Measurements from ENCODE around the gene SP140. TPM values are rescaled to one million over a fixed set of nuclear protein-coding genes. Genes with fewer than 3 reads are reported as not detected.

SP140 gene
- total RNA-seq, 2 experiments from 2014 or later: 4.8 to 6.4 TPM

Other genes starting within 250 kb of the SP140 start
- not detected in 2 replicates for gene SLC16A14, start 156.8 kb upstream of the SP140 start, total RNA-seq (2014; rRNA removed; shearing (Covaris generic))
- not detected in 2 replicates for gene SLC16A14, start 156.8 kb upstream of the SP140 start, total RNA-seq (2022)
- gene SP110, start 5.8 kb upstream of the SP140 start, total RNA-seq (2014; rRNA removed; shearing (Covaris generic)): 15.7 and 15.8 TPM in 2 replicates
- 9.3 and 13.3 TPM in 2 replicates for gene SP110, start 5.8 kb upstream of the SP140 start, total RNA-seq (2022)
- 7.5 and 10.4 TPM in 2 replicates for gene SP140L, start 101.5 kb downstream of the SP140 start, total RNA-seq (2014; rRNA removed; shearing (Covaris generic))
- 17.0 and 19.3 TPM in 2 replicates for gene SP140L, start 101.5 kb downstream of the SP140 start, total RNA-seq (2022)
- gene SP100, start 190.5 kb downstream of the SP140 start, total RNA-seq (2014; rRNA removed; shearing (Covaris generic)): 44.6 and 60.5 TPM in 2 replicates
- 54.5 and 63.3 TPM in 2 replicates for gene SP100, start 190.5 kb downstream of the SP140 start, total RNA-seq (2022)

Measured in OCI-LY7 (cell line).